ENCODE measurements around the gene ST13.

The ST13 gene

GRCh38 chr22:40856513-40857308, at the start of gene ST13, which contains the start of gene XPNPEP3 (continued):
- TF ChIP-seq ZNF677 (tag by site-specific recombination; IDR thresholded peaks at IDR 0.05) (no peak), ZSCAN5A (tag by site-specific recombination; IDR thresholded peaks at IDR 0.05) (0 out of 2 replicates have a peak, but pooled peaks have one; percentile 49), ZNF830 (tag by site-specific recombination; IDR thresholded peaks at IDR 0.05; ENCODE audit: low read depth) (no peak), FEZF1 (tag by site-specific recombination; IDR thresholded peaks at IDR 0.05) (0 out of 2 replicates have a peak, but pooled peaks have one; percentile 5), ZBTB6 (tag by site-specific recombination; IDR thresholded peaks at IDR 0.05) (no peak; the same call in 1 of the 2 replicates), ZNF302 (tag by site-specific recombination; IDR thresholded peaks at IDR 0.05; ENCODE audit: low read depth) (no peak), ZNF610 (tag by site-specific recombination; IDR thresholded peaks at IDR 0.05; ENCODE audit: borderline replicate concordance) (peak; percentile 81; the same call in 1 of the 2 replicates), SP2 (tag by site-specific recombination; IDR thresholded peaks at IDR 0.05) (peak; percentile 88), KLF17 (tag by site-specific recombination; IDR thresholded peaks at IDR 0.05) (no peak; the same call in none of the 2 replicates), ZNF670 (tag by site-specific recombination; IDR thresholded peaks at IDR 0.05; ENCODE audit: low read depth) (no peak), ZNF211 (tag by site-specific recombination; IDR thresholded peaks at IDR 0.05; ENCODE audit: low read depth) (no peak), ZNF626 (tag by site-specific recombination; IDR thresholded peaks at IDR 0.05) (no peak), ZNF239 (tag by site-specific recombination; IDR thresholded peaks at IDR 0.05) (no peak), ZNF548 (tag by site-specific recombination; IDR thresholded peaks at IDR 0.05) (no peak), ZBTB49 (tag by site-specific recombination; IDR thresholded peaks at IDR 0.05; ENCODE audit: low read depth) (no peak), ZNF433 (tag by site-specific recombination; IDR thresholded peaks at IDR 0.05; ENCODE audit: low read depth) (no peak), GLIS2 (tag by site-specific recombination; IDR thresholded peaks at IDR 0.05) (peak; percentile 77), ZNF157 (tag by site-specific recombination; IDR thresholded peaks at IDR 0.05) (no peak), PRDM6 (tag by site-specific recombination; IDR thresholded peaks at IDR 0.05) (no peak), ZNF777 (tag by site-specific recombination; IDR thresholded peaks at IDR 0.05; ENCODE audit: borderline replicate concordance) (no peak), ZNF747 (tag by site-specific recombination; IDR thresholded peaks at IDR 0.05) (no peak), ZBTB48 (tag by site-specific recombination; IDR thresholded peaks at IDR 0.05) (peak; percentile 75), GFI1B (tag by site-specific recombination; IDR thresholded peaks at IDR 0.05) (no peak), ZNF513 (tag by site-specific recombination; IDR thresholded peaks at IDR 0.05) (no peak), ZNF600 (tag by site-specific recombination; IDR thresholded peaks at IDR 0.05) (no peak), BCL11A (tag by site-specific recombination; IDR thresholded peaks at IDR 0.05; ENCODE audit: low read depth) (no peak), ZNF146 (tag by site-specific recombination; IDR thresholded peaks at IDR 0.05) (no peak)
- TF ChIP-seq, protein P1, sequence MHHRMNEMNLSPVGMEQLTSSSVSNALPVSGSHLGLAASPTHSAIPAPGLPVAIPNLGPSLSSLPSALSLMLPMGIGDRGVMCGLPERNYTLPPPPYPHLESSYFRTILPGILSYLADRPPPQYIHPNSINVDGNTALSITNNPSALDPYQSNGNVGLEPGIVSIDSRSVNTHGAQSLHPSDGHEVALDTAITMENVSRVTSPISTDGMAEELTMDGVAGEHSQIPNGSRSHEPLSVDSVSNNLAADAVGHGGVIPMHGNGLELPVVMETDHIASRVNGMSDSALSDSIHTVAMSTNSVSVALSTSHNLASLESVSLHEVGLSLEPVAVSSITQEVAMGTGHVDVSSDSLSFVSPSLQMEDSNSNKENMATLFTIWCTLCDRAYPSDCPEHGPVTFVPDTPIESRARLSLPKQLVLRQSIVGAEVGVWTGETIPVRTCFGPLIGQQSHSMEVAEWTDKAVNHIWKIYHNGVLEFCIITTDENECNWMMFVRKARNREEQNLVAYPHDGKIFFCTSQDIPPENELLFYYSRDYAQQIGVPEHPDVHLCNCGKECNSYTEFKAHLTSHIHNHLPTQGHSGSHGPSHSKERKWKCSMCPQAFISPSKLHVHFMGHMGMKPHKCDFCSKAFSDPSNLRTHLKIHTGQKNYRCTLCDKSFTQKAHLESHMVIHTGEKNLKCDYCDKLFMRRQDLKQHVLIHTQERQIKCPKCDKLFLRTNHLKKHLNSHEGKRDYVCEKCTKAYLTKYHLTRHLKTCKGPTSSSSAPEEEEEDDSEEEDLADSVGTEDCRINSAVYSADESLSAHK (tag by site-specific recombination; IDR thresholded peaks at IDR 0.05) = peak; percentile 41; the same call in 1 of the 2 replicates

Data from HEK293 (cell line).